ENCODE results near the gene GRIK5. TPM values are rescaled to one million over a fixed set of nuclear protein-coding genes. Genes with fewer than 3 reads are reported as not detected.
A peak's percentile ranks its signal among the peaks of the same experiment; 100 is the strongest.

The GRIK5 gene
- polyA plus RNA-seq, 1 donor (not counting 4 experiments of a cell fraction or from before 2014, with no cell fraction given), result 0.17 TPM

GRCh38 chr19:42109896-42110295 lies 39.9 kb upstream of the GRIK5 start:
- H2AFZ ChIP-seq (ENCODE audit: control insufficient read depth, low read length), result no peak overlapping the region
- H3K4me3 ChIP-seq (ENCODE audit: control insufficient read depth in 2 of 3, extremely low read depth in 1 of 3, insufficient read depth in 2 of 3, low read depth in 1 of 3, low read length in 3 of 3), result no peak overlapping the region
- no peaks in the 10 kb centered on the region for H3K9me1 ChIP-seq (ENCODE audit: control insufficient read depth, extremely low read depth, insufficient read depth, low read length)
- DNase-seq (ENCODE audit: low read depth, low spot score), result no peak
- H3K9me3 ChIP-seq (ENCODE audit: control insufficient read depth, low read depth, low read length), result no peaks in the 10 kb centered on the region
- H3K79me2 ChIP-seq (ENCODE audit: control insufficient read depth, insufficient read depth, low read length), result no peaks in the 10 kb centered on the region
- TF ChIP-seq CTCF (optimal IDR thresholded peaks at IDR 0.05 in 1 of 3, IDR thresholded peaks at IDR 0.05 in 1 of 3, conservative IDR thresholded peaks at IDR 0.05 in 1 of 3; ENCODE audit: extremely low read depth in 1 of 3, insufficient read depth in 2 of 3, low read length in 3 of 3), result peak in 1 of 3 experiments; percentile 4
- TF ChIP-seq EZH2 (IDR thresholded peaks at IDR 0.05; ENCODE audit: low read length), result no peak
- no peak overlapping the region for H3K4me2 ChIP-seq (ENCODE audit: control insufficient read depth, extremely low read depth, insufficient read depth, low read depth, low read length)
- no peaks in the 10 kb centered on the region for H3K36me3 ChIP-seq (ENCODE audit: control insufficient read depth in 2 of 2, extremely low read depth in 1 of 2, insufficient read depth in 2 of 2, low read length in 2 of 2)
- dilution Hi-C loops (cut with MboI; ENCODE audit: extremely low pct_ligation_motif_present, low sequenced_read_pairs), result no loop called here
- no peaks in the 10 kb centered on the region for H4K20me1 ChIP-seq (ENCODE audit: control insufficient read depth, extremely low read depth, insufficient read depth, low read length)
- H3K27me3 ChIP-seq (ENCODE audit: control insufficient read depth, extremely low read depth, insufficient read depth, low read length), result no peaks in the 10 kb centered on the region
- no peak for FAIRE-seq
- H3K27ac ChIP-seq (ENCODE audit: control insufficient read depth, insufficient read depth, low read length), result no peak overlapping the region
- peaks cover 46% of the 10 kb centered on the region for H3K4me1 ChIP-seq (ENCODE audit: control insufficient read depth, extremely low read depth, insufficient read depth, low read length)
- no peak overlapping the region for H3K9ac ChIP-seq (ENCODE audit: control insufficient read depth, extremely low read depth, insufficient read depth, low read length)

- Histone ChIP-seq H3K9ac (ENCODE audit: control insufficient read depth, extremely low read depth, insufficient read depth, low read length) (no peak overlapping the region), H3K36me3 (ENCODE audit: control insufficient read depth in 2 of 2, extremely low read depth in 1 of 2, insufficient read depth in 2 of 2, low read length in 2 of 2) (no peaks in the 10 kb centered on the region), H3K9me1 (ENCODE audit: control insufficient read depth, extremely low read depth, insufficient read depth, low read length) (no peaks in the 10 kb centered on the region), H2AFZ (ENCODE audit: control insufficient read depth, low read length) (no peak overlapping the region), H3K4me3 (ENCODE audit: control insufficient read depth in 2 of 3, extremely low read depth in 1 of 3, insufficient read depth in 2 of 3, low read depth in 1 of 3, low read length in 3 of 3) (no peak overlapping the region), H3K9me3 (ENCODE audit: control insufficient read depth, low read depth, low read length) (no peaks in the 10 kb centered on the region), H3K27me3 (ENCODE audit: control insufficient read depth, extremely low read depth, insufficient read depth, low read length) (no peaks in the 10 kb centered on the region), H3K4me2 (ENCODE audit: control insufficient read depth, extremely low read depth, insufficient read depth, low read depth, low read length) (no peak overlapping the region), H3K27ac (ENCODE audit: control insufficient read depth, insufficient read depth, low read length) (peak overlapping the region; percentile 19), H3K79me2 (ENCODE audit: control insufficient read depth, insufficient read depth, low read length) (no peaks in the 10 kb centered on the region), H4K20me1 (ENCODE audit: control insufficient read depth, extremely low read depth, insufficient read depth, low read length) (no peaks in the 10 kb centered on the region), H3K4me1 (ENCODE audit: control insufficient read depth, extremely low read depth, insufficient read depth, low read length) (peaks cover 34% of the 10 kb centered on the region)
- TF ChIP-seq EZH2 (IDR thresholded peaks at IDR 0.05; ENCODE audit: low read length) (no peak), CTCF (optimal IDR thresholded peaks at IDR 0.05 in 1 of 3, IDR thresholded peaks at IDR 0.05 in 1 of 3, conservative IDR thresholded peaks at IDR 0.05 in 1 of 3; ENCODE audit: extremely low read depth in 1 of 3, insufficient read depth in 2 of 3, low read length in 3 of 3) (peak; percentile 100)
- dilution Hi-C loops (cut with MboI; ENCODE audit: extremely low pct_ligation_motif_present, low sequenced_read_pairs), result no loop called here
- DNase-seq (ENCODE audit: low read depth, low spot score) (no peak), FAIRE-seq (peak; percentile 90)
Observed at GRCh38 chr19:42108527-42109389, 38.8 kb upstream of the GRIK5 start.
